Measurements from ENCODE around the gene MED12.

GRCh38 chrX:71118032-71118984, at the start of gene MED12:
- TF ChIP-seq CTCF (conservative IDR thresholded peaks at IDR 0.05 in 1 of 2, IDR thresholded peaks at IDR 0.05 in 1 of 2; ENCODE audit: low read depth in 1 of 2, low read length in 2 of 2) (no peak), EZH2 (IDR thresholded peaks at IDR 0.05; ENCODE audit: low read length, missing control alignments) (no peak)

Data from fibroblast of lung (primary cell).